ENCODE data around the gene AP3M1. TPM values are rescaled to one million over a fixed set of nuclear protein-coding genes. Genes with fewer than 3 reads are reported as not detected.

AP3M1 gene
- total RNA-seq, 1 donor = 51.4 TPM

DNA sequence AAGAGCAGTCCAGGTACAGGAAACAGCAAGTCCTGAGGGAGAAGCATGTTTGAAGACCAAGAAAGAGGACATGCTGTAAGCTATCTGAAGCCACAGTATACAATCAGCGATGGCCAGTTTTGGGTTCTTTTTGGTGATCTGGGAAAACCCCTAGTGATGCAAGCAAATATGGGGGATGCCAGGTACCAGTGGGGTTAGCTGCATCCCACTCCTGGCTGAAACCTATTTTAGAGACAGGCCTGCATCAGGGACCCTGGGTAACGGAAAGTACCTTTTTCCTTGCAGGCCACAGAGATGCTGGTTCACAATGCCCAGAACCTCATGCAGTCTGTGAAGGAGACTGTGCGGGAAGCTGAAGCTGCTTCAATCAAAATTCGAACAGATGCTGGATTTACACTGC, 32.9 kb downstream of the AP3M1 start:
- TF ChIP-seq, protein P1, sequence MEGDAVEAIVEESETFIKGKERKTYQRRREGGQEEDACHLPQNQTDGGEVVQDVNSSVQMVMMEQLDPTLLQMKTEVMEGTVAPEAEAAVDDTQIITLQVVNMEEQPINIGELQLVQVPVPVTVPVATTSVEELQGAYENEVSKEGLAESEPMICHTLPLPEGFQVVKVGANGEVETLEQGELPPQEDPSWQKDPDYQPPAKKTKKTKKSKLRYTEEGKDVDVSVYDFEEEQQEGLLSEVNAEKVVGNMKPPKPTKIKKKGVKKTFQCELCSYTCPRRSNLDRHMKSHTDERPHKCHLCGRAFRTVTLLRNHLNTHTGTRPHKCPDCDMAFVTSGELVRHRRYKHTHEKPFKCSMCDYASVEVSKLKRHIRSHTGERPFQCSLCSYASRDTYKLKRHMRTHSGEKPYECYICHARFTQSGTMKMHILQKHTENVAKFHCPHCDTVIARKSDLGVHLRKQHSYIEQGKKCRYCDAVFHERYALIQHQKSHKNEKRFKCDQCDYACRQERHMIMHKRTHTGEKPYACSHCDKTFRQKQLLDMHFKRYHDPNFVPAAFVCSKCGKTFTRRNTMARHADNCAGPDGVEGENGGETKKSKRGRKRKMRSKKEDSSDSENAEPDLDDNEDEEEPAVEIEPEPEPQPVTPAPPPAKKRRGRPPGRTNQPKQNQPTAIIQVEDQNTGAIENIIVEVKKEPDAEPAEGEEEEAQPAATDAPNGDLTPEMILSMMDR (IDR thresholded peaks at IDR 0.05; ENCODE audit: insufficient read depth, low read depth, low read length) = no peak
- no peak for DNase-seq (ENCODE audit: low read depth)
- no peak overlapping the region for H3K4me3 ChIP-seq (ENCODE audit: low read depth, low read length)

DNA sequence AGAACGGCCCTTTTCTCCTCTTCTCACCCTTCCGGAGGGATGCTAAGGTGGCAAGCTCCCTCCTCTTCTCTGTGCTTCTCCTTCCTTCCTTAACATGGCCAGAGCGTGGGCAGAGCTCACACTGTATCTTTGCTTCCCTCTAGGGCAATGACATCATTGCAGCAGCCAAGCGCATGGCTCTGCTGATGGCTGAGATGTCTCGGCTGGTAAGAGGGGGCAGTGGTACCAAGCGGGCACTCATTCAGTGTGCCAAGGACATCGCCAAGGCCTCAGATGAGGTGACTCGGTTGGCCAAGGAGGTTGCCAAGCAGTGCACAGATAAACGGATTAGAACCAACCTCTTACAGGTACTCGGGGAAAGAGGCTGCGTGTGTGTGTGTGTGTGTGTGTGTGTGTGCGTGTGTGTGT, 36.6 kb downstream of the AP3M1 start:
- H3K4me3 ChIP-seq (ENCODE audit: low read depth, low read length) = no peak overlapping the region
- TF ChIP-seq, protein P1 (IDR thresholded peaks at IDR 0.05; ENCODE audit: insufficient read depth, low read depth, low read length) = no peak
- DNase-seq (ENCODE audit: low read depth) = no peak

DNA sequence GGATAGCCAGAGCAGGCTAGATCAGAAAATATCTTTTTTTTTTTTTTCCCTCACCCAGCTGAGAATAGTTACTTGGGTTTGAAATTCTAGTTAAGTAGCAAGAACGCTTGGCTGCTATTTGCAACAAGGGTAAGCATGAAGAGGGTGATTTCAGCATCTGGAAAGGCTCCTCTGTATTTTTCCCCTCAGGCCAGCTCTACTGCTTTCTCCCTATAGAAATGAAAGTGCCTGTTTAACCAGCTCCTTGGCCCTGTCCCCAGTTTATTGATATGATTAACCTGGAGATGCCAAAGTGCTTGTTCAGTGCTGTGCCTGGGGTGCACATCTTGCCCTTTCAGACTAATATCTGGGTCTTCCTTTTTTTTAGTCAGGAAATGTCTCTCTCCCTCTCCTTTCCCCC, 37.1 kb downstream of the AP3M1 start:
- TF ChIP-seq, protein P1 (IDR thresholded peaks at IDR 0.05; ENCODE audit: insufficient read depth, low read depth, low read length) = no peak
- DNase-seq (ENCODE audit: low read depth) = no peak
- H3K4me3 ChIP-seq (ENCODE audit: low read depth, low read length) = no peak overlapping the region

DNA sequence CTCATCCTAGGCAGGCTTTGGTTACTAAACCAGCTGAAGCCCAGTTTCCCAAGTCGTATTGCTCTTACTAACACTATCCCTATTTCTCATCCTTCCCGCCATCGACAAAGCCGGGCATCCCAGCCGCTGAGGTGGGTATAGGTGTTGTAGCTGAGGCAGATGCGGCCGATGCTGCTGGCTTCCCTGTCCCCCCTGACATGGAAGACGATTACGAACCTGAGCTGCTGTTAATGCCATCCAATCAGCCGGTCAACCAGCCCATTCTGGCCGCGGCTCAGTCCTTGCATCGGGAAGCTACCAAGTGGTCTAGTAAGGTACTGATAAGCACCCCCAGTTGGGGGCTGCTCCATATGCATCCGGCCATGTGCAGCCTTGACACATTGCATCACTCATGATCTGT, 38.8 kb downstream of the AP3M1 start:
- TF ChIP-seq, protein P1 (IDR thresholded peaks at IDR 0.05; ENCODE audit: insufficient read depth, low read depth, low read length) = no peak
- no peak overlapping the region for H3K4me3 ChIP-seq (ENCODE audit: low read depth, low read length)
- DNase-seq (ENCODE audit: low read depth) = no peak

DNA sequence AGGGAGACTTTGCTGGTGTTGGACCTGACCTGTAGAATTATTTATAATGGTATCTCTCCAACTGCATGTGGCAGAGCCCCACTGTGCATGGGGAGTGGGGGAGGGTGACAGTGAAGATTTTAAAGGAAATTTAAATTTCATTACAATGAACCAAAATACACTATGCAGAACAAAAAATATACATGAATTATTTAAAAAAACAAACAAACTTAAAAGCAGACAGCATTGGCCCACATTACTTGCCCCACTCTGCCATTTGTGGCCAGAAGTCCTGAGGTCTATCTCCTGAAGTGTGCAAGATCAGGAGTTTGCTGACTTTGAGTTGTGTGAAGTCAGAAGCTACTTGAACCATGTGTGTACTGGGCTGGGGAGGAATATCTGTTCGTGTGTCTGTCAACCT, 40.5 kb downstream of the AP3M1 start:
- TF ChIP-seq, protein P1 (IDR thresholded peaks at IDR 0.05; ENCODE audit: insufficient read depth, low read depth, low read length) = no peak
- no peak overlapping the region for H3K4me3 ChIP-seq (ENCODE audit: low read depth, low read length)
- no peak for DNase-seq (ENCODE audit: low read depth)

DNA sequence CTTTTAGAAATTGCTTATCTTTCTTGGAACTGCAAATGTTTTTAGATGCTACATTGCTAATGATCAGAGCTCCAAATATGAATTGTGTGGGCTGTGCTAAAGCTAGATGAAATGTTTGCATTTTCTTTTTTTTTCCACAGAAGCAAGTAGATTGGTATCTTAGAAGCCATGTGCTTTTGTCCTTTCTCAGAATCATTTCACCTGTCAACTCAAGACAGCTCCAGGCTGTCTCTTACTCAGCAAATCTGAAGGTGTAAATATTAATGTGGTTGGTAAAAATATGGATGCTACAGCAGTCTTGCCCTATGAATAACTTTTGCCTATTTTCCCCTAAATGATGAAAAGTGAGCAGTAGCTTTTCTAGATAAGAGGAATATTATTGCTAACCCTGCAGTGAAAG, 41.2 kb downstream of the AP3M1 start:
- no peak overlapping the region for H3K4me3 ChIP-seq (ENCODE audit: low read depth, low read length)
- no peak for DNase-seq (ENCODE audit: low read depth)
- TF ChIP-seq, protein P1 (IDR thresholded peaks at IDR 0.05; ENCODE audit: insufficient read depth, low read depth, low read length) = no peak

DNA sequence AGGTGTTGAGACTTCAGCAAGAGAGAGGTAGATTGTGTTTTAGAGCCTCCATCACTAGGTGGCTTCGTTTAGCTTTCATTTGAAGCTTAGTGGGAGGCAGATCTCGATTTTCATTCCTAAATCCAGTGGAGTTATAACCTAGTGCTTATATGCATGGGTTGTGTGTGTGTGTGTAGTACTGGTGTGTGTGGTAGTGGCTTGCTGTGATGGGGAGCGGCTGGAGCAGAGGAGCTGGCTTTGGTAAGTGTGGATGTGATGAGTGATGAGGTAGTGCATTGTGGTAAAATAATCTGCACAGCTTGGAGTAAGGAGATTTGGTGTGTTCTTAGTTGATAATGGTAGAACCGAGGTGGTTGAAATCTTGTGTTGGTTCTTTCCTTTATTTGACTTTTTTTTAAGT, 43.2 kb downstream of the AP3M1 start:
- TF ChIP-seq, protein P1 (IDR thresholded peaks at IDR 0.05; ENCODE audit: insufficient read depth, low read depth, low read length) = no peak
- H3K4me3 ChIP-seq (ENCODE audit: low read depth, low read length) = no peak overlapping the region

More for the DNA sequence above, 43.2 kb downstream of the AP3M1 start:
- no peak for DNase-seq (ENCODE audit: low read depth)
